GM13977 (cell line): ENCODE data around the gene MAP3K7CL.

ENCODE experiments used
- DNase-seq: peaks from one replicate; pipeline ENCODE4 v3.0.0; 2012; ENCODE audit warnings: low spot score
- in situ Hi-C: fragments of 300-500 bp; cut with MboI; formaldehyde crosslinking; loops from one replicate; pipeline ENCODE4 v1.12.0; 2022; ENCODE audit warnings: low sequenced_read_pairs, low pct_unique_long_range_greater_than_20kb, mixed read lengths, inconsistent platforms; ENCODE audit not compliant: unreplicated experiment
- TF ChIP-seq, protein P1 (sequence below): IDR thresholded peaks from 2 replicates; pipeline ENCODE4 v1.5.1; 2012; ENCODE audit warnings: mild to moderate bottlenecking, control low read depth; ENCODE audit not compliant: insufficient read depth; ENCODE audit errors: extremely low read depth, missing control alignments

Gene MAP3K7CL

DNA sequence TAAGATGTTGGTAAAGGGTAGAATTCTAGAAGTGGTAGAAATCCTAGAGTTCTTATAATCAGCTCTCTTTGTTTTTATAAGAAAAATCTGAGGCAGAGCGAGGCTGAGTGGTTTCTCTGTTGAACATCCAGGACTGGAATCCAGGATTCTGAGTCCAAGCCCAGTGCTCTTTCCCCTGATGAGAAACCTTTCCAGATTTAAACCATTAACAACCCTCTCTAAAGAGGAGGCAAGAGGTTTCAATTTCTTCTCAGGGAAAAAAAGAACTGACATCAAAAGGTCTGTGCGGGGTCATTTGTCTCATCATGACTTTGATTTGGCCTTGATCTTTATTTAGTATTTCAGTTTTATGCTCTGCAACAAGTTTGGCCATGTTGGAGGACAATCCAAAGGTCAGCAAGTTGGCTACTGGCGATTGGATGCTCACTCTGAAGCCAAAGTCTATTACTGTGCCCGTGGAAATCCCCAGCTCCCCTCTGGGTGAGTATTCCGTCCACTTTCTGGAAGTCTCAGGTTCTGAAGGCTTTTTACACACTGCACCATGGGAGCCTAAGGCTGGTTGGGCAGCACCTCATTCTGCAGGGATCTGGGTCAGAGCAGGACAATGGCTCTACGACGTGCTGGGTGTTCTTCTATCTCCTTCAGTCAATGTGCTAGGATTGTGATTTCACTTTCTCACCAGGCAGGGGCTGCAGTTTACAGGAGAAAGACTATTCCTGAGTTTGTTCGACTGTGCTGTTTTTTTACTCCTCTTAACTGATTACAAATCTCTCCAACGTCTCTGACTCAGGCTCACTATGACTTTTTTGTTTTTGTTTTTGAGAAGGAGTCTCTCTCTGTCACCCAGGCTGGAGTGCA is 38.1 kb upstream of the MAP3K7CL start:
- in situ Hi-C loops: no loop called here
- DNase-seq: no peak

GRCh38 chr21:29096218-29097015 is 34.0 kb upstream of the MAP3K7CL start:
- TF ChIP-seq, protein P1, sequence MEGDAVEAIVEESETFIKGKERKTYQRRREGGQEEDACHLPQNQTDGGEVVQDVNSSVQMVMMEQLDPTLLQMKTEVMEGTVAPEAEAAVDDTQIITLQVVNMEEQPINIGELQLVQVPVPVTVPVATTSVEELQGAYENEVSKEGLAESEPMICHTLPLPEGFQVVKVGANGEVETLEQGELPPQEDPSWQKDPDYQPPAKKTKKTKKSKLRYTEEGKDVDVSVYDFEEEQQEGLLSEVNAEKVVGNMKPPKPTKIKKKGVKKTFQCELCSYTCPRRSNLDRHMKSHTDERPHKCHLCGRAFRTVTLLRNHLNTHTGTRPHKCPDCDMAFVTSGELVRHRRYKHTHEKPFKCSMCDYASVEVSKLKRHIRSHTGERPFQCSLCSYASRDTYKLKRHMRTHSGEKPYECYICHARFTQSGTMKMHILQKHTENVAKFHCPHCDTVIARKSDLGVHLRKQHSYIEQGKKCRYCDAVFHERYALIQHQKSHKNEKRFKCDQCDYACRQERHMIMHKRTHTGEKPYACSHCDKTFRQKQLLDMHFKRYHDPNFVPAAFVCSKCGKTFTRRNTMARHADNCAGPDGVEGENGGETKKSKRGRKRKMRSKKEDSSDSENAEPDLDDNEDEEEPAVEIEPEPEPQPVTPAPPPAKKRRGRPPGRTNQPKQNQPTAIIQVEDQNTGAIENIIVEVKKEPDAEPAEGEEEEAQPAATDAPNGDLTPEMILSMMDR: no peak
- in situ Hi-C loops: no loop called here
- no peak for DNase-seq

More for the DNA sequence above, 38.1 kb upstream of the MAP3K7CL start:
- TF ChIP-seq, protein P1: no peak

GRCh38 chr21:29098156-29098555 is 32.3 kb upstream of the MAP3K7CL start:
- DNase-seq: no peak
- in situ Hi-C loops: no loop called here

DNA sequence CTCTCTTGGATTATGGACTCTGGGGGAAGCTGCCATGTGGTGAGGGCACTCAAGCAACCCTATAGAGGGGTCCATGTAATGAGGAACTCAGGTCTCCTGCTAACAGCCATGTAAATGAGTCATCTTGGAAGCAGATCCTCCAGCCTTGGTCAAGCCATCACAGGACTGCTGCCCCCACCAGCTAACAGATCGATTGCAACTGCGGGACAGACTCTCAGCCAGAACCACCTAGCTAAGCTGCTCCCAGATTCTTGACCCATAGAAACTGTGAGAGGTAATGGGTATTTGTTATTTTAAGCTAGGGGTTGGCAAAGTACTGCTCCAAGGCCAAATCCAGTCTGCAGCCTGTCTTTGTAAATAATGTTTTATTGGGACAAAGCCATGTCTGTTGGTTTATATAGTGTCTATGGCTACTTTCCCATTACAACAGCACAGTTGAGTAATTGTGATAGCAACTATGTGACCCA is 27.6 kb upstream of the MAP3K7CL start:
- TF ChIP-seq, protein P1: no peak

More at GRCh38 chr21:29098156-29098555, 32.3 kb upstream of the MAP3K7CL start:
- TF ChIP-seq, protein P1: no peak

GRCh38 chr21:29104239-29104708 is 26.2 kb upstream of the MAP3K7CL start:
- in situ Hi-C loops: loop anchor here (25.0 kb wide), 1 partner anchor 733 kb away; no protein-coding TSS in a partner anchor
- TF ChIP-seq, protein P1: no peak
- peak; percentile 19 for DNase-seq

More for the DNA sequence above, 27.6 kb upstream of the MAP3K7CL start:
- in situ Hi-C loops: loop anchor here (25.0 kb wide), 1 partner anchor 734 kb away; no protein-coding TSS in a partner anchor
- DNase-seq: no peak

DNA sequence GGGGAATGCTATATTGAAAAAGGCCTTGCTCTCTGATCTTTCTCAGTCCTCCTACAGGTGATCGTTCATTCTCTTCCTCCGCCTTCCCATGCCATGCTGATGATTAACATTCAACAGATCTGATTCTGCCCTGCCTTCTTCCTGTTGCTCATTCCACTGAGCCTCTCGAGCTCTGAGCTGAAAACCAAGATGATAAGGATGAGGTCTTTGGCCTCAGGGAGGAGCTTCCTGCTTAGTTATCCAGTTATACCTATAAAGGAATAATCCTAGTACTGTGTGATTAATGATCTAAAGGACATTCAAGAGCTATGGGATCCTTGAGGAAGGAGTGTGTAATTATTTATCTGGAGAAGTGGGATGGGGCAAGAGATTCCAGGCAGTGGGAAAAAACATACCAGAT is 25.2 kb upstream of the MAP3K7CL start:
- no peak for DNase-seq
- TF ChIP-seq, protein P1: no peak
- in situ Hi-C loops: loop anchor here (25.0 kb wide), 1 partner anchor 732 kb away; no protein-coding TSS in a partner anchor
